8988T (cell line): Measurements from ENCODE around the gene APBB1IP.
"Not testable (repeated sequence)": the region's sequence is repeated elsewhere in the genome, so short reads cannot be mapped to it uniquely, and the experiment has no call there.

Experiments
- DNase-seq: peaks from one replicate; pipeline ENCODE4 v3.0.0; 2011

The APBB1IP gene

GRCh38 chr10:26441491-26442214, 3.5 kb downstream of the APBB1IP start:
- no peak for DNase-seq

DNA sequence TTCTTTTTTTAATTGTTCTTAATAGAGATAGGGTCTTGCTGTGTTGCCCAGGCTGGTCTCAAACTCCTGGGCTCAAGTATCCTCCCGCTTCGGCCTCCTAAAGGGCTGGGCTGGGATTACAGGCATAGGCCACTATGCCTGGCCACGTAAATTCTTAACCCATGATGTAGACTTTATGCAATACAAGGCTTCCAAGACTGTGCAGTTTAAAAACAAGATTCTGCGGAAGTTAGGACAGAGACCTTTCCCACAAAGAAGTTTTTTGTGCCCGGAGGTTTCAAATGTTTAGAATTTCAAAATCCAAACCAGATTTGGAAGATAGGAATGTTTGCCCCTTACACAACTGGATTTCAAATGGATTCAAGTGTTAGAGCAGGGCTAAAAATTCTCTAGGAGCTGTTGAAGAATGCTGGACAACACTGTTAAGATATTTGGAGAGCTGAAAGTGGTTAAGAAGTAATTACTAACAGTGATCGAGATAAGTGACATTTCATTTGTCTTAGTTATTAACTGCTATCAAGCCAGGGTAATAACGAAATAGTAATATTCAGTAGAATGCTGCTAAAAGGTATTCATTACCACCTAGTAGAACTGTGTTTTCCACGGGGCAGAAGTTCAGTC, 7.4 kb downstream of the APBB1IP start:
- DNase-seq, result no peak

- DNase-seq, result no peak
These were observed 8.1 kb downstream of the APBB1IP start for GRCh38 chr10:26446258-26446657.

DNA sequence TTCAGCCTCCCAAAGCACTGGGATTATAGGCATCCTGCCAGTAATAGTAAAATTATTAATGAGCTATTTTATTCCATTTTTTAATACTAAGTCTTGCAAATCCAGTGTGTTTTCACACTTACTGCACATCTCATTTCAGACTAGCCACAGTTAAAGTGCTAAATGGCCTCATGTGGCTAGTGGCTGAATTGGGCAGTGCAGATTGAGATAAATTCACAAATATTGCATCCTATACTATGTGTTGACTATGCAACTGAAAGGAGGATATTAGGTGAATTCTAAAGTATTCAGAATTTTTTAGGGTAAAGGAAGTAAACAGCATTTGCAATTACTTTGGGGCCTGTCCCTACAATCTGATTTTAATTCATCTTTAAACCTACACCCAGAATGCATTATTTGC, 10.2 kb downstream of the APBB1IP start:
- DNase-seq, result no peak

DNA sequence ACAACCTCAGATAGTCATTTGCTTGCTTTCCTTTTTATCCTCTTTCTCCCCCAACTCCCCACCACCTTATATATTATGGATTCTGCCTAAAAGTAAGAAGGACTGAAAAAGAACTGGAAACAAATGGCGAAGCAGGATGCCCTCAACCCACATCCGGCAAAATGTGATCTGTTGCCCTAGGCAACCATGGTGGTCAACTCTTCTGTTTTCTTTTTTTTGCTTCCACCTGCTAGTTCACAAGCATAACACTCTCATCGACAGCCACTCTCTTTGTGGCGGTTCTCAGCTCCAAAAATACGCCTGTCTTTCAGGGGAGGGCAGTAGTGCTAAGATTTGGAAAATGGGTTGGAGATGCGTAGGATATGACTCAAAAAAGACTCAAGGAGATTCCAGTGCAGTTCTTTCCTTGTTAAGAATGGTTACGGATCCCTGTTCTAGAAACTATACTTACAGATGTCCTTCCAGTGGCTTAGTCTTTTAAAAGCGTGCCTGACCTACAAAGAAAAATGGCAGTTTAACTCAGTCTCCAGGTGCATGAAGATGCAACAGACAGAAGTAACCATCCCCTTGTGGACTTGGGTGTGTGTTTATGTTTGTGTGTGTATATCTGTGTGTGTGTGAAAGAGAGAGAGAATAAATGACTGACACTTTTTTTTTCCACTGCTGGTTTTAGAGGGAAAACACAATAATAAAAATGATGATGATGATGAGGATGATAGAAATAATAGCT, 10.7 kb downstream of the APBB1IP start:
- DNase-seq, result no peak

DNA sequence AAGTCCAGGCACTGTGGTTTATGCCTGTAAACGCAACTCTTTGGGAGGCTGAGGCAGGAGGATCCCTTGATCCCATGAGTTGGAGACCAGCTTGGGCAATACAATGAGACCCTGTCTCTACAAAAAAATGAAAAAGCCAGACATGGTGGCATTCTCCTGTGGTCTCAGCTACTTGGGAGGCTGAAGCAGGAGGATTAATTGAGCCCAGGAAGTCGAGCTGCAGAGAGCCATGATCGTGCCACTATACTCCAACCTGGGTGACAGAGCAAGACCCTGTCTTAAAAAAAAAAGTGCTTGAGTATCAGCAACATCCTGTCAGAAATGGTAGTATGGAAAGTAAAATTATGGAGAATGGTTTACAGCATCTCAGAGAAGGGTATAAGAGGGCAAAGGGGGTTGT, 11.6 kb downstream of the APBB1IP start:
- no peak for DNase-seq

DNA sequence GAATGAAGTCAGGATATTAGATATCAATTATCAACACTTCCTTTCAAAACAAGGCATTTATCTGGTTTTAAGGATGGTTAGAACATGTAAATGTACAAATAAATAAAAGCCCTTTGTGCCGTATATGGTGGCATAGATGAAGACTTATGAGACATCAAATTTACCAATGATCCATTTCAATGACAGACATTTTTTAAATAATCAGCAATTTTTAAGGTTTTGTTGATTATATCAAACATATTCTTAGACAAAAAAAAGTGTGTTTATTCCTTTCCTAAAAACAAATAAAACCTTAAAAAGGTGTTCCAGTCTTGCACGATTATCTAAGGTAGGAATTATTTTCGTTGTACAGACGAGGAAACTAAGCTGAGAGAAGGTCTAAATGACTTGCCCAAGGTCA, 13.8 kb downstream of the APBB1IP start:
- no peak for DNase-seq

- DNase-seq, result no peak
These were observed 15.7 kb downstream of the APBB1IP start for GRCh38 chr10:26453850-26454249.

DNA sequence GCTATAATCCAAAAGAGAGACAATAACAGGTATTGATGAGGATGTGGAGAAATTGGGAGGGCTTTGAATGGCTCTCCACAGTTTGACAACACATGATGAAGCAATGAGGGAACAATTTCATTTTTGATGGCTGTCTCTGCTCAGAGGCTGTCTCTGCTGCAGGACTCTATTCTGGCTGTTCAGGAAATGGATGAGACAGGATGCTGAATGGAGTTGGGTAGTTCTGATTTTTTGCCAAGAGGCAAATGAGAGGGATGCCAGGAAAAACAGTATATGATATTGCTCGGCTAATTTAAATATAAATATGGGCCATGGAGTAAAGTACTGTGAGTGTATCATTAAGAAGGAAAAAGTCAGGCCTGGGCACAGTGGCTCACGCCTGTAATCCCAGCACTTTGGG, 16.8 kb downstream of the APBB1IP start:
- no peak for DNase-seq

- no peak for DNase-seq
These were observed 17.6 kb downstream of the APBB1IP start for GRCh38 chr10:26455567-26456315.

GRCh38 chr10:26457088-26457487, 18.9 kb downstream of the APBB1IP start:
- DNase-seq, result no peak

- DNase-seq, result no peak
These were observed 22.6 kb downstream of the APBB1IP start for GRCh38 chr10:26460736-26461135.

GRCh38 chr10:26463986-26464385, 25.8 kb downstream of the APBB1IP start:
- no peak for DNase-seq

DNA sequence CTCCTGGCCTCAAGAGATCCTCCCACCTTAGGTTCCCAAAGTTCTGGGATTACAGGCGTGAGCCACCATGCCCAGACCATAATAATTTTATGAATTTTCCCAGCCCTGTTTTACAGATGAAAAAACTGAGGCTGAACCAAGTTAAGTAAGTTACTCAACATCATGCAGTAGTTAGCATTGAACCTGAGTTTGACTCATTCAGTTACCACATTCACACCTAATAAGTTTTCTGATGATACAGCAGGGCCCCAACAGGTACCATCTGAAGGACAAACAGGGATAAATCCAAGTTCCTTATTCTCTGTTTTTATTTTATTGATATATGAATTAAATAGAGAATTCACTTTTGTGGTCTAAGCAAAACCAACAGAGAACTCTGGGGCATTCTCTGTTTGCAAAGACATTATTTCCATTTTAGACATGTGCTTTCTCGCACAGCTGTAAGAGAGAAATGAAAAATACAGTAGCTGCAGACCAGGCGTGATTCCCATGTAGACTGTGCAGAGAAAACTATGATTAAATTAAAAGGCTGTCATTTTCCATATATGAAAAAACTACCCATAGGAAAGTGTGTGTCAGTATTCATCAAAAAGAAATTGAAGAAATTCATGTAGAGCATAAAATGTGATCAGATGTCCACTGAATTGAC, 26.6 kb downstream of the APBB1IP start:
- DNase-seq, result no peak

DNA sequence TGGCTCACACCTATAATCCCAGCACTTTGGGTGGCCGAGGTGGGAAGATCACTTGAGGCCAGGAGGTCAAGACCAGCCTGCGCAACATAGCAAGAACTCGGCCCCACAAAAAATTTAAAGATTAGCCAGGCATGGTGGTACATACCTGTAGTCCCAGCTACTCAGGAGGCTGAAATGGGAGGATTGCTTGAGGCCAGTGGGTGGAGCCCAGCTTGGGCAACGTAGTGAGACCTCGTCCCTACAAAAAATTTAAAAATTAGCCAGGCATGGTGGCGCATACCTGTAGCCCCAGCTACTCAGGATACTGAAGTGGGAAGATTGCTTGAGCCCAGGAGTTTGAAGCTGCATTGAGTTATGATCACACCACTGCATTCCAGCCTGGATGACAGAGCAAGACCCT, 28.4 kb downstream of the APBB1IP start:
- DNase-seq, result not testable (repeated sequence)

DNA sequence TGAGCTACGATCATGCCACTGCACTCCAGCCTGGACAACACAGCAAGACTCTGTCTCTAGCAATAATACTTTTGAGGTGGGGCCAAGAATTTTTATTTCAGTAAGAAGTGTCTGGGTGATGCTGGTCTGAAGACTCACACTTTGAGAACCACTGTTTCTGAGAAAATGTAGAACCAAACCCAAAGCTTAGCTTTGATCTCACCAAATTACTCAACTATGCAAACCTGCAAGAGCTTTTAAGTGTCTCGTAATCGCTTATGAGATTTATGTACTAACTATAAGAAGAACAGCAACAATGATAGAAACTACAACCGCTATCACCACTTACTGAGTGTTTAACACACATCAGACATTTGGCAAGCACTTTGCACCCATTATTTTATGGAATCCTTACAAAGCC, 29.5 kb downstream of the APBB1IP start:
- DNase-seq, result no peak

DNA sequence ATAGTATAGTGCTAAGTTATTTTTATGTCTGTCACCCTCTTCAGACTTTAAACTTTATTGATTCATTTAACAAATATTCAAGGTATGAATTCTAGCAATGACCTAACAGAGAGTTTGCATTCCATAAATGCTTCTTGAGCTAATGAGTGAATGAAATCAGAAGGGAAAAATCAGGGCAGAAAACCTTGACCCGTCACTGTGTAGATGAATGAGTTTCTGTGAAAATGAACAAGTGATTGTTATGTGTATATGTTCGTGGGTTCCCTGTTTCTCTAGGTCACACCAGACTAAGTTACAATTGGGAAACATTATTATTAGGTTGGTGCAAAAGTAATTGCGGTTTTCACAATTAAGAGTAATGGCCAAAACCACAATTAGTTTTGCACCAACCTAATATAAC, 30.1 kb downstream of the APBB1IP start:
- no peak for DNase-seq

GRCh38 chr10:26468700-26469099, 30.6 kb downstream of the APBB1IP start:
- DNase-seq, result no peak

GRCh38 chr10:26472492-26472778, 34.3 kb downstream of the APBB1IP start:
- no peak for DNase-seq

DNA sequence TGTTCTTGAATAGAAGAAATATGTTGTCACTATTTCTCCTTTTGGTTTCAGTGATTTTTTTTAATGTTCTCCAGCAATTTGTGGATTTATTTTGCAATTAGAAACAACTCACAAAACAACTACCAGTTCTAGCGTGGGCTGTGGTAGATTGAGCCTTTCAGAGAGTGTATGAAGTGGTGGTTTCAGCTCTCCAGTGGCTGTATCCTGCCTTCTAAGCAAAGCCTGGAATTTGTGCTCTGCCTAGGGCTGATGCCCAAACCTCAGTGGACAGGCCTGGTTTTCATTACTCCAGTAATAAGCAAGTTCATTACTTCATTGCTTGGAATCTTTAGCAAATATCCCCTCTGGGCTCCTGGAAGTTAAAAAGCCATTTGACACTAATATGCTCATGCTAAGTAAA, 35.9 kb downstream of the APBB1IP start:
- DNase-seq, result no peak

DNA sequence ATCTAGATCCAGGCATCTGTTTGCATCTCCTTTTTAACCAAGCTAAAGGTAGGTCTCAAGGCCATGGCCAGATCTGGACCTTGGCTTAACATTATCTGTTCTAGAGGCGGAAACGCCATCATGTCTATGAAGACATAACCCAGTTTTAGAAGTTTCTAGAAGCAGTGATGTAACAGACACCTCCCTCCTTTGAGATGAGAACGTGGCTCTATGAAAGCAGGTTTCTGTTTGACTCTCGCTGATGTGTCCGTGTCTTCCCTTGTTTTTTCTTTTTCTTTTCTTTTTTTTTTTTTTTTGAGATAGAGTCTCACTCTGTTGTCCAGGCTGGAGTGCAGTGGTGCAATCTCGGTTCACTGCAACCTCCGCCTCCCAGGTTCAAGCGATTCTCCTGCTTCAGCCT, 36.7 kb downstream of the APBB1IP start:
- not testable (repeated sequence) for DNase-seq

GRCh38 chr10:26475386-26475785, 37.2 kb downstream of the APBB1IP start:
- no peak for DNase-seq

DNA sequence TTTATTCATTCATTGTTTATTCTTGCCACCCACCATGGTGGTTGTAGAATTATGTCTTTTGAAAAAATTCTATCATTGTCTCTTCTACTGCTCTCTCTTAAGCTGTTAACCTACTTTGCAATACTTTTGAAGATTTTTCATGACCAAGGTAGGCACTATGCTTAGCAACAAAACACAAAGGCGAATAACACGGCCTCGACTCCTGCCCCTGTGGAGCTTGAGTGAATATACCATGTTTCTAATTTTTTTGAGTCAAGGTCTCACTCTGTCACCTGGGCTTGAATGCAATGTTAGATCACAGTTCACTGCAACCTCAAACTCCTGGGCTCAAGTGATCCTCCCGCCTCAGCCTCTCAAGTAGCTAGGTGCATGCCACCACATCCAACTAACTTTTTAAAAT, 39.4 kb downstream of the APBB1IP start:
- DNase-seq, result no peak
